ENCODE measurements around the gene CNOT6L. TPM values are rescaled to one million over a fixed set of nuclear protein-coding genes. Genes with fewer than 3 reads are reported as not detected.

CNOT6L gene
- polyA plus RNA-seq, 1 donor from 2014 or later: 14.4 TPM

DNA sequence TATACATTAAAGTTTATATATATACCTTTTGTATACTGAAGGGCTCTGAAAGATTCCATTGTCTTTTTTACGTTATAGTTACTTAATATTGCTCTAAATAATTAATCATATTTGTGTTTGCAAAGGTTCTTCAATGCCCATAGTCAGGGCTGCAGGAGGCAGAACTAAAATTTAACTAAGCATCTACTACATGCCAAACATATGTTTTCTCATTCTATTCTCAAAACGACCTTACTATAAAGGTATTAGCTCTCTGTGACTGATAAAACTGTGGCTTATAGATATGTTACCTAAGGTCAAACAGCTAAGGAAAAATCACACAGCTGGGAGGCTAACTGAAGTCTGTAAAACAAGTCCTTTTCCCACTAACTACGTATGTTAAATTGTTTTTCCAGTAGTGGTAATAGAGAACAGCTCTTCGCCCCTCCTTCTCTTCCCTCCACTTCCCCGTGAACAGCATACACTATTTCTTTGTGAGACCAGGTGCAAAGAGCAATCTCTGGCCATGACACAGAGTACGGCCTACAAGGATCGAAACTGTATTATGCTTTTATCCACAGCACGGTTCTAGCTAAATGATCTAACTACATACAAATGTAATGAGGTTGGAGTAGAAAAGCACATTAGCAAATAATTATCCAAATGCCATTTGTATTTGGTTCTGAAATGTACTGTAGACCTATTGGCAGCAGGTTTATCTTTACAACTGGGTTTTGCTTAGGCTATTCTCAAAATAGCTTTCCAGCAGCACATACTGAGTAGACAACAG, 1.7 kb downstream of the CNOT6L start:
- Histone ChIP-seq H3K9me3 (ENCODE audit: low read length) (no peaks in the 10 kb centered on the region), H3K9me2 (ENCODE audit: insufficient read depth, low read length) (no peaks in the 10 kb centered on the region), H3F3A (ENCODE audit: insufficient read depth, low read length, poor library complexity, severe bottlenecking) (peaks cover 11% of the 10 kb centered on the region), H3K27me3 (ENCODE audit: insufficient read depth, low read depth, low read length) (no peaks in the 10 kb centered on the region), H3K9ac (ENCODE audit: low read length) (peak overlapping the region; percentile 95), H3K36me3 (ENCODE audit: insufficient read depth, low read length) (no peaks in the 10 kb centered on the region), H2AFZ (ENCODE audit: low read depth, low read length) (no peak overlapping the region), H3K27ac (ENCODE audit: low read length) (peak overlapping the region; percentile 86), H3K4me3 (ENCODE audit: low read length) (peak overlapping the region; percentile 87), H4K20me1 (ENCODE audit: insufficient read depth) (no peaks in the 10 kb centered on the region), H3K79me2 (replicated peaks; ENCODE audit: insufficient read depth, low read length) (peaks cover 45% of the 10 kb centered on the region), H3K4me2 (ENCODE audit: low read length) (peak overlapping the region; percentile 75)
- TF ChIP-seq, protein P1, sequence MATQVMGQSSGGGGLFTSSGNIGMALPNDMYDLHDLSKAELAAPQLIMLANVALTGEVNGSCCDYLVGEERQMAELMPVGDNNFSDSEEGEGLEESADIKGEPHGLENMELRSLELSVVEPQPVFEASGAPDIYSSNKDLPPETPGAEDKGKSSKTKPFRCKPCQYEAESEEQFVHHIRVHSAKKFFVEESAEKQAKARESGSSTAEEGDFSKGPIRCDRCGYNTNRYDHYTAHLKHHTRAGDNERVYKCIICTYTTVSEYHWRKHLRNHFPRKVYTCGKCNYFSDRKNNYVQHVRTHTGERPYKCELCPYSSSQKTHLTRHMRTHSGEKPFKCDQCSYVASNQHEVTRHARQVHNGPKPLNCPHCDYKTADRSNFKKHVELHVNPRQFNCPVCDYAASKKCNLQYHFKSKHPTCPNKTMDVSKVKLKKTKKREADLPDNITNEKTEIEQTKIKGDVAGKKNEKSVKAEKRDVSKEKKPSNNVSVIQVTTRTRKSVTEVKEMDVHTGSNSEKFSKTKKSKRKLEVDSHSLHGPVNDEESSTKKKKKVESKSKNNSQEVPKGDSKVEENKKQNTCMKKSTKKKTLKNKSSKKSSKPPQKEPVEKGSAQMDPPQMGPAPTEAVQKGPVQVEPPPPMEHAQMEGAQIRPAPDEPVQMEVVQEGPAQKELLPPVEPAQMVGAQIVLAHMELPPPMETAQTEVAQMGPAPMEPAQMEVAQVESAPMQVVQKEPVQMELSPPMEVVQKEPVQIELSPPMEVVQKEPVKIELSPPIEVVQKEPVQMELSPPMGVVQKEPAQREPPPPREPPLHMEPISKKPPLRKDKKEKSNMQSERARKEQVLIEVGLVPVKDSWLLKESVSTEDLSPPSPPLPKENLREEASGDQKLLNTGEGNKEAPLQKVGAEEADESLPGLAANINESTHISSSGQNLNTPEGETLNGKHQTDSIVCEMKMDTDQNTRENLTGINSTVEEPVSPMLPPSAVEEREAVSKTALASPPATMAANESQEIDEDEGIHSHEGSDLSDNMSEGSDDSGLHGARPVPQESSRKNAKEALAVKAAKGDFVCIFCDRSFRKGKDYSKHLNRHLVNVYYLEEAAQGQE (IDR thresholded peaks at IDR 0.05; ENCODE audit: borderline replicate concordance): no peak
- TF ChIP-seq EP300 (conservative IDR thresholded peaks at IDR 0.05; ENCODE audit: poor library complexity, severe bottlenecking): no peak
- no peak for TF ChIP-seq MXI1 (conservative IDR thresholded peaks at IDR 0.05; ENCODE audit: poor library complexity, severe bottlenecking)
- no peak for TF ChIP-seq SMC3 (conservative IDR thresholded peaks at IDR 0.05; ENCODE audit: poor library complexity)

DNA sequence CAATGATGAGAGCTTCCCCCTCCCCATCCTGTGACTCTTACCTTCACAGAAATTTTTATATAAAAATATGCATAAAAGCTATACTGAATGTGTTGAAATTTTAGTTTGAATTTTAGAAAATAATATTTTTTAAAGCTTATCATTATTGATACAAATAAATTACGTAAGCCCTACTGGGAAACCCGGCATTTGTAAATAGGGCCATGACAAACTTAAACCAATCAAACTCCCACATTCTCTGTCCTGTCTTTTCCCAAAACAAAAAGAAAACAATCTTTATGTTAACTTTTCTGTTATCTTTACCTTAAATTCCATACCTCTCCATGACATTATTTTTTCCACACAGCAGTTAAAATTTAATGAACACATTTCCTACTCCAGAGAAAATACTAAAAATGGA, 2.6 kb downstream of the CNOT6L start:
- Histone ChIP-seq H3K27ac (ENCODE audit: low read length) (no peak overlapping the region), H3K9me2 (ENCODE audit: insufficient read depth, low read length) (no peaks in the 10 kb centered on the region), H3K79me2 (replicated peaks; ENCODE audit: insufficient read depth, low read length) (peaks cover 48% of the 10 kb centered on the region), H3K4me2 (ENCODE audit: low read length) (peak overlapping the region; percentile 57), H3K4me3 (ENCODE audit: low read length) (peak overlapping the region; percentile 6), H3K9me3 (ENCODE audit: low read length) (no peaks in the 10 kb centered on the region), H4K20me1 (ENCODE audit: insufficient read depth) (no peaks in the 10 kb centered on the region), H3K9ac (ENCODE audit: low read length) (no peak overlapping the region), H3F3A (ENCODE audit: insufficient read depth, low read length, poor library complexity, severe bottlenecking) (peaks cover 11% of the 10 kb centered on the region), H3K27me3 (ENCODE audit: insufficient read depth, low read depth, low read length) (no peaks in the 10 kb centered on the region), H2AFZ (ENCODE audit: low read depth, low read length) (no peak overlapping the region), H3K36me3 (ENCODE audit: insufficient read depth, low read length) (no peaks in the 10 kb centered on the region)
- TF ChIP-seq EP300 (conservative IDR thresholded peaks at IDR 0.05; ENCODE audit: poor library complexity, severe bottlenecking) (no peak), POLR2AphosphoS5 (IDR thresholded peaks at IDR 0.05) (no peak)

- Histone ChIP-seq H3K79me2 (replicated peaks; ENCODE audit: insufficient read depth, low read length) (peaks cover 52% of the 10 kb centered on the region), H3K27me3 (ENCODE audit: insufficient read depth, low read depth, low read length) (no peaks in the 10 kb centered on the region), H3K9me3 (ENCODE audit: low read length) (no peaks in the 10 kb centered on the region), H2AFZ (ENCODE audit: low read depth, low read length) (no peak overlapping the region), H3K27ac (ENCODE audit: low read length) (no peak overlapping the region), H3K9ac (ENCODE audit: low read length) (no peak overlapping the region), H4K20me1 (ENCODE audit: insufficient read depth) (no peaks in the 10 kb centered on the region), H3K36me3 (ENCODE audit: insufficient read depth, low read length) (no peaks in the 10 kb centered on the region), H3K4me3 (ENCODE audit: low read length) (no peak overlapping the region), H3F3A (ENCODE audit: insufficient read depth, low read length, poor library complexity, severe bottlenecking) (peaks cover 11% of the 10 kb centered on the region), H3K9me2 (ENCODE audit: insufficient read depth, low read length) (no peaks in the 10 kb centered on the region), H3K4me2 (ENCODE audit: low read length) (no peak overlapping the region)
- TF ChIP-seq EZH2 (IDR thresholded peaks at IDR 0.05; ENCODE audit: borderline replicate concordance, insufficient read depth, low read length, poor library complexity, severe bottlenecking) (no peak), SMC3 (conservative IDR thresholded peaks at IDR 0.05; ENCODE audit: poor library complexity) (no peak), TAF1 (IDR thresholded peaks at IDR 0.05; ENCODE audit: low read depth) (no peak), RAD21 (conservative IDR thresholded peaks at IDR 0.05) (no peak), MXI1 (conservative IDR thresholded peaks at IDR 0.05; ENCODE audit: poor library complexity, severe bottlenecking) (no peak), POLR2AphosphoS5 (IDR thresholded peaks at IDR 0.05) (no peak), EP300 (conservative IDR thresholded peaks at IDR 0.05; ENCODE audit: poor library complexity, severe bottlenecking) (no peak), CTCF (IDR thresholded peaks at IDR 0.05; ENCODE audit: poor library complexity, severe bottlenecking) (no peak)
- TF ChIP-seq, protein P1 (IDR thresholded peaks at IDR 0.05; ENCODE audit: borderline replicate concordance): no peak
Measured at GRCh38 chr4:77815636-77816035, 3.5 kb downstream of the CNOT6L start.

Measured in neural cell (in vitro differentiated cells).